ENCODE data around the gene RPL15. TPM values are rescaled to one million over a fixed set of nuclear protein-coding genes. Genes with fewer than 3 reads are reported as not detected.

The RPL15 gene
- polyA plus RNA-seq, 1 donor (not counting 4 experiments of a cell fraction or from before 2014, with no cell fraction given) = 3,052 TPM

- TF ChIP-seq CTCF (optimal IDR thresholded peaks at IDR 0.05 in 1 of 3, IDR thresholded peaks at IDR 0.05 in 1 of 3, conservative IDR thresholded peaks at IDR 0.05 in 1 of 3; ENCODE audit: extremely low read depth in 1 of 3, insufficient read depth in 2 of 3, low read length in 3 of 3) (no peak), EZH2 (IDR thresholded peaks at IDR 0.05; ENCODE audit: low read length) (no peak)
- peaks cover 44% of the 10 kb centered on the region for H3K79me2 ChIP-seq (ENCODE audit: control insufficient read depth, insufficient read depth, low read length)
- no peak overlapping the region for H3K4me2 ChIP-seq (ENCODE audit: control insufficient read depth, extremely low read depth, insufficient read depth, low read depth, low read length)
- H3K4me1 ChIP-seq (ENCODE audit: control insufficient read depth, extremely low read depth, insufficient read depth, low read length) = peaks cover 25% of the 10 kb centered on the region
- dilution Hi-C loops (cut with MboI; ENCODE audit: extremely low pct_ligation_motif_present, low sequenced_read_pairs) = no loop called here
- no peak for DNase-seq (ENCODE audit: low read depth, low spot score)
- no peak for FAIRE-seq
- no peaks in the 10 kb centered on the region for H3K27me3 ChIP-seq (ENCODE audit: control insufficient read depth, extremely low read depth, insufficient read depth, low read length)
- H3K9me1 ChIP-seq (ENCODE audit: control insufficient read depth, extremely low read depth, insufficient read depth, low read length) = no peaks in the 10 kb centered on the region
- no peak overlapping the region for H3K4me3 ChIP-seq (ENCODE audit: control insufficient read depth in 2 of 3, extremely low read depth in 1 of 3, insufficient read depth in 2 of 3, low read depth in 1 of 3, low read length in 3 of 3)
- no peaks in the 10 kb centered on the region for H3K9me3 ChIP-seq (ENCODE audit: control insufficient read depth, low read depth, low read length)
- no peaks in the 10 kb centered on the region for H3K36me3 ChIP-seq (ENCODE audit: control insufficient read depth in 2 of 2, extremely low read depth in 1 of 2, insufficient read depth in 2 of 2, low read length in 2 of 2)
- no peak overlapping the region for H3K9ac ChIP-seq (ENCODE audit: control insufficient read depth, extremely low read depth, insufficient read depth, low read length)
- H3K27ac ChIP-seq (ENCODE audit: control insufficient read depth, insufficient read depth, low read length) = no peak overlapping the region
- H2AFZ ChIP-seq (ENCODE audit: control insufficient read depth, low read length) = no peak overlapping the region
- no peaks in the 10 kb centered on the region for H4K20me1 ChIP-seq (ENCODE audit: control insufficient read depth, extremely low read depth, insufficient read depth, low read length)
These were observed 35.7 kb downstream of the RPL15 start for GRCh38 chr3:23952646-23953045.

- TF ChIP-seq CTCF (optimal IDR thresholded peaks at IDR 0.05 in 1 of 3, IDR thresholded peaks at IDR 0.05 in 1 of 3, conservative IDR thresholded peaks at IDR 0.05 in 1 of 3; ENCODE audit: extremely low read depth in 1 of 3, insufficient read depth in 2 of 3, low read length in 3 of 3) = no peak
- TF ChIP-seq EZH2 (IDR thresholded peaks at IDR 0.05; ENCODE audit: low read length) = no peak
- FAIRE-seq (no peak), DNase-seq (ENCODE audit: low read depth, low spot score) (no peak)
- Histone ChIP-seq H3K9me1 (ENCODE audit: control insufficient read depth, extremely low read depth, insufficient read depth, low read length) (no peaks in the 10 kb centered on the region), H3K4me1 (ENCODE audit: control insufficient read depth, extremely low read depth, insufficient read depth, low read length) (peaks cover 16% of the 10 kb centered on the region), H3K9ac (ENCODE audit: control insufficient read depth, extremely low read depth, insufficient read depth, low read length) (no peak overlapping the region), H3K9me3 (ENCODE audit: control insufficient read depth, low read depth, low read length) (no peaks in the 10 kb centered on the region), H3K36me3 (ENCODE audit: control insufficient read depth in 2 of 2, extremely low read depth in 1 of 2, insufficient read depth in 2 of 2, low read length in 2 of 2) (no peaks in the 10 kb centered on the region), H3K4me2 (ENCODE audit: control insufficient read depth, extremely low read depth, insufficient read depth, low read depth, low read length) (no peak overlapping the region), H3K79me2 (ENCODE audit: control insufficient read depth, insufficient read depth, low read length) (peaks cover 38% of the 10 kb centered on the region), H2AFZ (ENCODE audit: control insufficient read depth, low read length) (no peak overlapping the region), H3K4me3 (ENCODE audit: control insufficient read depth in 2 of 3, extremely low read depth in 1 of 3, insufficient read depth in 2 of 3, low read depth in 1 of 3, low read length in 3 of 3) (no peak overlapping the region), H3K27ac (ENCODE audit: control insufficient read depth, insufficient read depth, low read length) (no peak overlapping the region), H4K20me1 (ENCODE audit: control insufficient read depth, extremely low read depth, insufficient read depth, low read length) (no peaks in the 10 kb centered on the region), H3K27me3 (ENCODE audit: control insufficient read depth, extremely low read depth, insufficient read depth, low read length) (no peaks in the 10 kb centered on the region)
- dilution Hi-C loops (cut with MboI; ENCODE audit: extremely low pct_ligation_motif_present, low sequenced_read_pairs) = no loop called here
These were observed 36.6 kb downstream of the RPL15 start for GRCh38 chr3:23953523-23953922.
